ENCODE data around the gene SBF2. TPM values are rescaled to one million over a fixed set of nuclear protein-coding genes. Genes with fewer than 3 reads are reported as not detected.

Gene SBF2
- total RNA-seq, result 58.4 and 58.9 TPM in 2 replicates

DNA sequence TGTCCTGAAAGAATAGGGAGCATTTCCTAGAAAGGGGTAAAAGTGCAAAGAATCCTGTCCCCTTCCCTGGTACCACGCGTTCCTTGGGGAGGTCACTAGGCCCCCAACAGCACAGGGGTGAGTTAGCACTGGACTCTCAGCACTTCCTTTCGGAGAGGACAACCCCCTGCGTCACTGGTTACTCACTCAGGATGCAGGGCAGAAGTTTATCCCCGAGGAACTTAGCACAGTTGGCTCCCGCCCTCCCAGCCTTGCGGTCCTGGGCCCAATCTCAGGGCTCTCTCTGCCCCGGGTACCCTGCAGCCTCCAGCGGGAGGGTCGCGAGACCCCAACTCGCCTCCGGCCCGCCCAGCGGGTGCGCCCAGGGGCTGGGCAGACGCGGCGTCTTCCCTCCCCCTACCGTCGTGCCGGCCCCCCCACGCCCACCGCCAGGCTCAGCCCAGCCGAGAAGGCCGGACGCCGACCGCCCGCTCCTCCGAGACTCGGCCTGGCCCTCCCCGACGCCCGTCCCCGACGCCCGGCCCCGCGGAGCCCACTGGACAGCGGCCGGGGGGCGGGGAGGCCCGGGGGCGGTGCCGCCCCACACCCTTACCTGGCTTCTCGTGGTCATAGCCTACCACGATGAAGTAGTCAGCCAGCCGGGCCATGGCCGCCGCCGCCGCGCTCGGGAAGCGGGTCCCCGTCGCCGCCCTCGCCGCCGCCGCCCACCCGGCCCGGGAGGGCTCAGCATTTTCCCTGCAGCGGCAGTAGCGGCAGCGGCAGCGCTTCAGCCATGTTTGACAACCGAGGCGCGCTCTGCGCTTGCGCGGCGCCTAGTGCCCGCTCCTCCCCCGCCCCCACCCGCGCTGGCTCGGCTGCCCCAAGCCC, at the start of gene SBF2:
TSS of gene SBF2 (minus strand) at position 797 of the 867 bp plus-strand sequence. CDS start at position 647, 150 bp downstream.

DNA sequence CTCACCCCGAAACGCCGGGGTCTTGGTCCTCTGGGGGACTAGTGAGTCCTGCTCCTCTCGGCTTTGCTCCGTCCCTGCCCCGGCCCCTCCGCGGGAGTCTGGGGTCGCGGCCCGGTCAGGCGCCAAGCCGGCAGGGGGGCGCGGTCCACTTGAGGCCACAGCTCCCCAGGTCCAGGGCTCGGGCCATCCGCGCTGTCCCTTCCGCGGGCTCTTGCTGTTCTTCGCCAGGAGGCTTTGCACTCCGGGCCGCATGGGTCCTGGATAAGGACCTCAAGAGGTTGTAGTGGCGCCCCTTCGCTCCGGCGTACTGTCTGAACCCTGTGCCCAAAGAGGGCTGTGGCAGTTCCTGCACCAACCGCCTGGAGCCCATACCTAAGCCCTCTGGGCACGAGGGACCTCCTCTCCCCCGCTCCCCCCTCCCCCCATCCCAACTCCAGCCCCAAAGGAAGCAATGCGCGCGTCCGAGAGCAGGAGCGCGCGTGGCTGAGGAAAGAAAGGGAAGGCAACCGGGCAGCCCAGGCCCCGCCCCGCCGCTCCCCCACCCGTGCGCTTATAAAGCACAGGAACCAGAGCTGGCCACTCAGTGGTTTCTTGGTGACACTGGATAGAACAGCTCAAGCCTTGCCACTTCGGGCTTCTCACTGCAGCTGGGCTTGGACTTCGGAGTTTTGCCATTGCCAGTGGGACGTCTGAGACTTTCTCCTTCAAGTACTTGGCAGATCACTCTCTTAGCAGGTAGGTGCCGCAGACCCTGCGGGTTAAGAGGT, 10.7 kb upstream of the SBF2 start, which contains the start of gene ADM:
TSS of gene ADM (plus strand) at position 579 of the 767 bp plus-strand sequence. CDS start 628 bp downstream, outside the sequence.

Small RNA genes within 50 kb of the gene (small RNA-seq; reads per million reads assigned to genes)
- gene AC080023.2, result not detected
- gene RNU7-28P, result not detected

Other genes starting within 250 kb of the SBF2 start
- gene ADM, start 10.9 kb upstream of the SBF2 start, total RNA-seq, result 56.8 and 114 TPM in 2 replicates
- 1.5 and 2.3 TPM in 2 replicates for gene AMPD3, start 161.0 kb upstream of the SBF2 start, total RNA-seq
- 35.6 and 39.4 TPM in 2 replicates for gene RNF141, start 247.0 kb upstream of the SBF2 start, total RNA-seq

Measured in thoracic aorta endothelial cell (primary cell).